ENCODE measurements around the gene TCF4. TPM values are rescaled to one million over a fixed set of nuclear protein-coding genes. Genes with fewer than 3 reads are reported as not detected.

TCF4 gene
- total RNA-seq, 4 donors from 2014 or later = 114 to 190 (median 132) TPM

DNA sequence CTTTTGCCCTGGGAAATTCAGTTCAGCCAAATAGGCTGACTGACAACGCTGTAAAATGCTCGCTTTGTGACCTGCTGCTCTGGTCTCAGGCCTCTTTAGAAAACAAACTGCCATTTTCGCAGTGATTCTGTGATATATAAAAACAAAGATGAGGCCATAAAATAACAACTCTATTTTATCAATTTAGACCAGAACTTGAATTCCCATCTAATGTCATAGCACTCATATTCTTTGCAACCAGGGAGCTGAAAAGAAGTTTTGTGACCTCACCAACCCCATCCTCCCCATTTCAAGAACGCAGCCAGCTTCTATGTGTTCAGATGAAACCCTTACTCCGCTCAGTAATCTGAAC, 40.3 kb downstream of the TCF4 start:
- no peak for DNase-seq
- 89 to 93% methylated on average over 5 of the region's 5 CpGs for WGBS, 2 donors
- Histone ChIP-seq H3K27me3 (no peaks in the 10 kb centered on the region), H3K36me3 (no peaks in the 10 kb centered on the region), H3K9me3 (no peaks in the 10 kb centered on the region), H3K4me3 (replicated peaks in 1 of 3) (no peak overlapping the region), H3K4me1 (peaks cover 0 to 3% of the 10 kb centered on the region in 2 donors), H3K27ac (no peak overlapping the region)
- TF ChIP-seq, protein P1, sequence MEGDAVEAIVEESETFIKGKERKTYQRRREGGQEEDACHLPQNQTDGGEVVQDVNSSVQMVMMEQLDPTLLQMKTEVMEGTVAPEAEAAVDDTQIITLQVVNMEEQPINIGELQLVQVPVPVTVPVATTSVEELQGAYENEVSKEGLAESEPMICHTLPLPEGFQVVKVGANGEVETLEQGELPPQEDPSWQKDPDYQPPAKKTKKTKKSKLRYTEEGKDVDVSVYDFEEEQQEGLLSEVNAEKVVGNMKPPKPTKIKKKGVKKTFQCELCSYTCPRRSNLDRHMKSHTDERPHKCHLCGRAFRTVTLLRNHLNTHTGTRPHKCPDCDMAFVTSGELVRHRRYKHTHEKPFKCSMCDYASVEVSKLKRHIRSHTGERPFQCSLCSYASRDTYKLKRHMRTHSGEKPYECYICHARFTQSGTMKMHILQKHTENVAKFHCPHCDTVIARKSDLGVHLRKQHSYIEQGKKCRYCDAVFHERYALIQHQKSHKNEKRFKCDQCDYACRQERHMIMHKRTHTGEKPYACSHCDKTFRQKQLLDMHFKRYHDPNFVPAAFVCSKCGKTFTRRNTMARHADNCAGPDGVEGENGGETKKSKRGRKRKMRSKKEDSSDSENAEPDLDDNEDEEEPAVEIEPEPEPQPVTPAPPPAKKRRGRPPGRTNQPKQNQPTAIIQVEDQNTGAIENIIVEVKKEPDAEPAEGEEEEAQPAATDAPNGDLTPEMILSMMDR (IDR thresholded peaks at IDR 0.05) = no peak
- no peak for TF ChIP-seq POLR2A (IDR thresholded peaks at IDR 0.05)
- intact Hi-C loops (cut with DNase I) = no loop called here

DNA sequence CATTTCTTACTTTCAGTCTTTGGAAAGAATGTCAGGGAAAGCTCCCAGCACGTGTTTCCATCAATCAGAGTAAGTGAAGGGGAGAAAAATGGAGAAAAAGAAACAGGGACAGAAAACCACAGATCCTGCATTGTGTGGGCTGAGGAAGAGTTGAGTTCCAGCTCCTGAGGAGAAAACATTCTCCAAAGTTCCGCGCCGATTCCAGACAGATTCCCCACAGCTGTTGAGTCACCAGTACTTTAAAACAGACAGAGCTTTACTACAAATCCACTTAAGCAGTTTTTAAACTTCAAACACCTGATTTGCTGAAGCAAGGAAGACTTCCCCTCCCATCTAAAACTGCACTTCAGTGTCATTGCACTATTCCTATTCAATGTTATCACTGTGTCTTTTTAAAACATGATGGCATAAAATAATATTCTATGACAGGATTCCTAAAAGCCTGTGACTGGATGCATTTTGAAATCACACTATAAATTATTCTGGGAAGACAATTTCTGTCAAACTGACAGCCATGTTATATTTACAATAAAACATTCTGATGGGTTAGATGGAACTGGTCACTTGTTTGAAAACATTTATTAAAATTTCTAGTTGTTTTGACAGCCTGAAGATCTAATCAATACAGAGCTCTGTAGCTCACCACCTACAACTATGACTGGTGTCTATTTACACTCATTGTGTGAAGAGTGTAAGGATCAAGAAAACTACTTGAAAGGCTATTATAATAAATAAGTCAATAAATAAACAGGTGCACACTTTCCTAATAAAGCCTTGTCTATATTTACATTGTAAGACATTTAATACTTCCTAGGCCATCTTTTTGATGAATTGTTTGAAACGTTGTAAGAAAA, 40.9 kb downstream of the TCF4 start:
- TF ChIP-seq, protein P1 (IDR thresholded peaks at IDR 0.05) = no peak
- TF ChIP-seq POLR2A (IDR thresholded peaks at IDR 0.05) = no peak
- H3K4me3 ChIP-seq (replicated peaks in 1 of 3) = no peak overlapping the region
- no peak overlapping the region for H3K27ac ChIP-seq
- no peaks in the 10 kb centered on the region for H3K9me3 ChIP-seq
- no peaks in the 10 kb centered on the region for H3K27me3 ChIP-seq
- H3K36me3 ChIP-seq = no peaks in the 10 kb centered on the region
- peak; percentile 11 to 23 for DNase-seq
- intact Hi-C loops (cut with DNase I) = no loop called here
- 25 to 28% methylated on average over 5 of the region's 5 CpGs for WGBS, 2 donors
- H3K4me1 ChIP-seq = no peaks in the 10 kb centered on the region

DNA sequence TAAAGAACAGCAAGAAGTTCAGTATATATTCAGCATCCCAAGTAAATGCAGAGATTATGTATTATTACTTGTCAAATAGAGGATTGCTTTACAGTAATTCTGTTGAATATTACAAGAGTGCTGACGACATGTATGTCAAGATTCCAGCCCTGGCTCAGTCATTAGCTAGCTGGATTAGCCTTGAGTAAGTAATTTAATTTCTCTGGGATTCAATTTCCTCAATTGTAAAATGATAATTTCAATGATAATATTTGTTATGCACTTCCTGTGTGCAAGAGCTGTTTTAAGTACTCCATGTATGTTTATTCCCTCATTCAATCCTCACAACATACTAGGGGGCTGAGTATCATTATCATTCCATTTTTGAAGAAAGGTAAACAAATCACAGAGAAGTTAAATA, 44.0 kb downstream of the TCF4 start:
- WGBS, 2 donors = 84 to 91% methylated on average over 1 of the region's 1 CpG
- intact Hi-C loops (cut with DNase I) = no loop called here
- Histone ChIP-seq H3K27ac (no peak overlapping the region), H3K36me3 (no peaks in the 10 kb centered on the region), H3K9me3 (no peaks in the 10 kb centered on the region), H3K27me3 (no peaks in the 10 kb centered on the region), H3K4me1 (no peaks in the 10 kb centered on the region), H3K4me3 (replicated peaks in 1 of 3) (no peak overlapping the region)
- DNase-seq = no peak
- no peak for TF ChIP-seq POLR2A (IDR thresholded peaks at IDR 0.05)
- TF ChIP-seq, protein P1 (IDR thresholded peaks at IDR 0.05) = no peak

DNA sequence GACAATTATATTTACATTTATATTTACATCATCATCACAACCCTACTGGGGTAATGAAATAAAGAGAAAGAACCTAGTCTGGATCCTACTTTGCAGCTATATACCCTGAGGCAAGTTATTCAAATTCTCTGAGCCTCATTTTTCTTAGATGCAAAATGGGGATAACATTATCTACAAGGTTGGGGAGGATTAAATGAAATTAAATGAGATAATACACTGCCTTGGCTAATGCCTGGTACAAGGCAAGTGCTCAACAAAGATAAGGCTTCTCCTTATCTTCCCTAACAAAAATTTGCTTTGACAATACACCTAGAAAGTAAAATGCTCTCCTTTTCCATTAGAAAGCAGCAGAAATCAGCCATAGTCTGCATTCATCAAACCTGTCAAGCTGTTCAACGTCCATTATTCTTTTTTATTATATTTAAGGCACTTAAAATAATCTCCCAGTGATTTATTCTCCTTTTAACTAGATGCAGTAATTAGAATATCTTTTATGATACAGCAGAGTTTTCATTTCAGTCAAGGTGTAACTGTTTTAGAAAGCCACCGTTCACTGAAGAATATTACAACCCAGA, 44.8 kb downstream of the TCF4 start:
- H3K4me3 ChIP-seq (replicated peaks in 1 of 3) = no peak overlapping the region
- H3K9me3 ChIP-seq = no peaks in the 10 kb centered on the region
- DNase-seq = no peak
- no peak for TF ChIP-seq POLR2A (IDR thresholded peaks at IDR 0.05)
- TF ChIP-seq, protein P1 (IDR thresholded peaks at IDR 0.05) = no peak
- WGBS, 2 donors = 86 to 87% methylated on average over 2 of the region's 2 CpGs
- H3K36me3 ChIP-seq = no peaks in the 10 kb centered on the region
- H3K27me3 ChIP-seq = no peaks in the 10 kb centered on the region
- intact Hi-C loops (cut with DNase I) = no loop called here
- H3K4me1 ChIP-seq = no peaks in the 10 kb centered on the region
- H3K27ac ChIP-seq = no peak overlapping the region

DNA sequence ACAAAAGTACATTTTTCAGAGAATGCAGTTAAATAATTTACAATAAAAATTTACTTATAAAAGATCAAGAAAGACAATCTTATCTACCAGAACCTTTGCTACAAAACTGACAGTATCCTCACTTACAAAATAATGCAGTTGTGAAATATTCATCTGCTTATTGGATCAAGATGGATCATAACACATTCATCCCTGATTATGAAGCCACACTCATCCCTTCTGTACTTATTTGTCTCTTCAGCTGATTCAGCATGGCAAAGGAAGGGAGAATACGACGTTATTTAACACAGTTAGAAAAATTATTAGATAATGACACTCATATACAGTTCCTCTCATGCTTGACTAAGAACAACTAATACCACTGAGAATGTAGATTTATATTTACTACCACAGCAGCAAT, 46.4 kb downstream of the TCF4 start:
- no peak for TF ChIP-seq POLR2A (IDR thresholded peaks at IDR 0.05)
- TF ChIP-seq, protein P1 (IDR thresholded peaks at IDR 0.05) = no peak
- no peaks in the 10 kb centered on the region for H3K27me3 ChIP-seq
- WGBS, 2 donors = 76 to 79% methylated on average over 2 of the region's 2 CpGs
- no peaks in the 10 kb centered on the region for H3K36me3 ChIP-seq
- no peak overlapping the region for H3K4me3 ChIP-seq (replicated peaks in 1 of 3)
- DNase-seq = no peak
- no peak overlapping the region for H3K27ac ChIP-seq
- H3K9me3 ChIP-seq = no peaks in the 10 kb centered on the region
- no peaks in the 10 kb centered on the region for H3K4me1 ChIP-seq
- intact Hi-C loops (cut with DNase I) = no loop called here
